Endothelial cell of umbilical vein (primary cell): ENCODE data around the gene RAP1GDS1. TPM values are rescaled to one million over a fixed set of nuclear protein-coding genes. Genes with fewer than 3 reads are reported as not detected.

Experiments used
- BruUV-seq: library from RNA; stranded (reverse); fragments of 400-500 nt; replicated peaks from 2 replicates; lab custom pipeline; 2021; lab: Mats Ljungman, UMichigan
- CTCF ChIA-PET: fragments of 300-600, 350-600 bp; sonication (Branson Sonifier 250); formaldehyde crosslinking; loops from one replicate; lab custom pipeline; 2021; ENCODE audit warnings: antibody characterized with exemption, inconsistent platforms; lab: Charles Lee
- POLR2A ChIA-PET: fragments of 300-600, 350-600 bp; sonication (Branson Sonifier 250); formaldehyde crosslinking; loops from one replicate; lab custom pipeline; 2021; ENCODE audit warnings: antibody characterized with exemption, inconsistent platforms; lab: Charles Lee
- DNase-seq: peaks from one replicate; pipeline ENCODE4 v3.0.0-alpha.2; 2011; ENCODE audit warnings: low read depth, low spot score
- FAIRE-seq: peaks from 2 replicates; lab custom pipeline; 2011; peaks lifted over from hg19 to GRCh38; lab: Jason Lieb, UNC
- H2AFZ ChIP-seq: 2 replicates; pipeline ENCODE4 v1.6.0; 2012; ENCODE audit warnings: low read depth, low read length, control low read depth, inconsistent platforms
- H3K27ac ChIP-seq: 2 replicates; pipeline ENCODE4 v1.5.1; 2011; ENCODE audit warnings: low read depth, mild to moderate bottlenecking, control low read depth, low read length, moderate library complexity; ENCODE audit not compliant: insufficient read depth
- H3K27me3 ChIP-seq, 2 experiments: 2 replicates each; pipeline versions ENCODE4 v1.6.0 to v1.6.1; 2011; ENCODE audit warnings: low read length in 2 of 2, mixed read lengths in 1 of 2; ENCODE audit not compliant: control insufficient read depth in 2 of 2, insufficient read depth in 2 of 2
- H3K36me3 ChIP-seq, 2 experiments: 2 replicates in 1 of 2; 3 replicates in 1 of 2; pipeline ENCODE4 v1.5.1; 2011; ENCODE audit warnings: low read length in 2 of 2, mild to moderate bottlenecking in 1 of 2, moderate library complexity in 1 of 2; ENCODE audit not compliant: control insufficient read depth in 2 of 2, insufficient read depth in 2 of 2; ENCODE audit errors: extremely low read depth in 1 of 2
- H3K4me1 ChIP-seq: 3 replicates; pipeline ENCODE4 v1.5.1; 2011; ENCODE audit warnings: mild to moderate bottlenecking, low read length; ENCODE audit not compliant: control insufficient read depth, insufficient read depth; ENCODE audit errors: extremely low read depth
- H3K4me2 ChIP-seq: 2 replicates; pipeline ENCODE4 v1.6.1; 2011; ENCODE audit warnings: low read length, control low read depth, mixed read lengths; ENCODE audit not compliant: insufficient read depth
- H3K4me3 ChIP-seq, 3 experiments: fragments of 200-600 bp in 1 of 3; sonication (generic), shearing (Covaris generic) in 1 of 3; replicated peaks in 1 of 3; 2 replicates each; pipeline ENCODE4 v1.5.1; 2011 to 2016; ENCODE audit warnings: control low read depth in 3 of 3, low read length in 3 of 3, mild to moderate bottlenecking in 2 of 3, inconsistent platforms in 1 of 3, low read depth in 1 of 3, moderate library complexity in 1 of 3; ENCODE audit not compliant: insufficient read depth in 1 of 3
- H3K79me2 ChIP-seq: 2 replicates; pipeline ENCODE4 v1.6.0; 2012; ENCODE audit warnings: low read length, inconsistent platforms; ENCODE audit not compliant: control insufficient read depth, insufficient read depth
- H3K9ac ChIP-seq: replicated peaks from 2 replicates; pipeline ENCODE3; 2011; ENCODE audit warnings: low read length, control low read depth; ENCODE audit not compliant: insufficient read depth; ENCODE audit errors: extremely low read depth
- H3K9me1 ChIP-seq: replicated peaks from 3 replicates; pipeline ENCODE4 v1.6.0; 2011; ENCODE audit warnings: mild to moderate bottlenecking, low read length; ENCODE audit not compliant: control insufficient read depth, insufficient read depth; ENCODE audit errors: extremely low read depth
- H3K9me3 ChIP-seq: replicated peaks from 2 replicates; pipeline ENCODE4 v1.5.1; 2012; ENCODE audit warnings: low read length, inconsistent platforms; ENCODE audit not compliant: control insufficient read depth, insufficient read depth
- H4K20me1 ChIP-seq: replicated peaks from 2 replicates; pipeline ENCODE3; 2011; ENCODE audit warnings: mild to moderate bottlenecking, low read length; ENCODE audit not compliant: control insufficient read depth, insufficient read depth; ENCODE audit errors: extremely low read depth
- GATA2 ChIP-seq: IDR thresholded peaks from 2 replicates; pipeline ENCODE4 v1.7.0; 2011; ENCODE audit warnings: low read depth, mild to moderate bottlenecking, moderate library complexity, mixed read lengths, low read length; ENCODE audit not compliant: insufficient read length, insufficient read depth
- POLR2A ChIP-seq: IDR thresholded peaks from 2 replicates; pipeline ENCODE4 v1.6.1; 2012; ENCODE audit warnings: low read depth, mild to moderate bottlenecking, control low read depth, low read length
- POLR2AphosphoS5 ChIP-seq: IDR thresholded peaks from 2 replicates; pipeline ENCODE4 v1.6.1; 2012; ENCODE audit warnings: low read depth, mild to moderate bottlenecking, control low read depth, low read length, moderate library complexity; ENCODE audit not compliant: insufficient read depth
- dilution Hi-C: fragments of 300-500 bp; cut with MboI; formaldehyde crosslinking; loops from one replicate; pipeline ENCODE4 v1.15.0; 2019; ENCODE audit warnings: low sequenced_read_pairs; ENCODE audit not compliant: extremely low pct_ligation_motif_present
- intact Hi-C: fragments of 100-400 bp; cut with micrococcal nuclease; formaldehyde crosslinking; loops from one replicate; pipeline ENCODE4 v1.10.0; 2022
- polyA plus RNA-seq, 4 experiments: library from polyadenylated mRNA; depleted of rRNA in 3 of 4; stranded (reverse) in 3 of 4; unstranded in 1 of 4; fragments of >200 nt; gene quantifications; 2 replicates each; pipeline versions ENCODE4 v1.2.1 to v1.2.3, GENCODE V29; 2011 to 2012; ENCODE audit warnings: missing spikeins in 1 of 4
- total RNA-seq: library from RNA; stranded (reverse); gene quantifications from 2 replicates; pipeline ENCODE4 v1.2.3, GENCODE V29; 2021

Gene RAP1GDS1
- total and polyA plus RNA-seq, 2 donors (not counting 3 experiments of a cell fraction or from before 2014, with no cell fraction given), result 17.6 to 52.8 TPM

DNA sequence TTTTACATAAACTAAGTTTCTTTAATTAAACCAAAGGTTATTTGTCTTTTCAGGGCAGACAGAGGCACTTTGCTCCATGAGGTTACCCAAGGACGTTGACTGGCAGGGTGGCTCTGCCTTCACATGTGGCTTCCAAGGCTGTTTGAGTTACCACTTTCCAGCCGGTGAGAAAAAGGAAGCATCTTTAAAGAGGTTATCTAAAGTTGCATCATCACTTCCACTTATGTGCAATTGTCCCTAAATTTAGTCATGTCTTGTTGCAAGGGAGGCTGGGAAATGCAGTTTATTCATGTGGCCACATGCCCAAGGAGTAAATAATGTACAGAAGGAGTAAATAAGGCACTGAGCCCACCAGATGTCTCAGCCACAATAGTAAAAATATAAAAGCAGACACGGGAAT is 29.0 kb upstream of the RAP1GDS1 start:
- no peak for FAIRE-seq
- Histone ChIP-seq H3K27me3 (peaks cover 0 to under 1% of the 10 kb centered on the region in 2 experiments), H3K9me1 (no peaks in the 10 kb centered on the region), H3K79me2 (no peaks in the 10 kb centered on the region), H2AFZ (no peak overlapping the region), H3K27ac (no peak overlapping the region), H3K4me2 (no peak overlapping the region), H3K9ac (no peak overlapping the region), H3K36me3 (no peaks in the 10 kb centered on the region), H3K4me3 (no peak overlapping the region), H3K4me1 (no peaks in the 10 kb centered on the region), H4K20me1 (no peaks in the 10 kb centered on the region), H3K9me3 (no peaks in the 10 kb centered on the region)
- ChIA-PET POLR2A (no interaction called here), CTCF (no interaction called here)
- no TSS peak for BruUV-seq
- peak; percentile 4 for DNase-seq
- TF ChIP-seq POLR2AphosphoS5 (no peak), POLR2A (no peak)
- dilution Hi-C loops, result no loop called here
- intact Hi-C loops, result no loop called here

DNA sequence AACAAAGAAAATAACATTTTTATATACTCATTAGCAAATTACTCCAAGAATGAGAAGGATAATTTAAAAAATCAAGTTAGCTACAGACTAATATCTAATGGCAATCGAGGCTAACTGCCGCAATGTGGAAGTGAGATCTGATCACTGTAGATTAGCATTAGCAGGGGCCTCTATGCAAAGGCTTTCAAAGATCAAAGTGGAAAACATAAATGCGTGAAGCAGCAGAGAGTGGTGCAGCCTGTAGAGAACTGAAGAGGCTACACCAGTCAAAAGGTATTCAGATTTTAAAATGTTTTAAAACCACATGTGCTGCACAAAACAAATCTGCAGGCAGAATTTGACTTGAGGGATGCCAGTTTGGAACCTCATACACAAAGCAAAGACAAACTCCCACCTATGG is 24.0 kb upstream of the RAP1GDS1 start:
- dilution Hi-C loops, result no loop called here

More for the DNA sequence above, 24.0 kb upstream of the RAP1GDS1 start:
- CTCF ChIA-PET, result no interaction called here
- Histone ChIP-seq H3K4me2 (no peak overlapping the region), H3K27me3 (peaks cover 0 to 9% of the 10 kb centered on the region in 2 experiments), H3K9ac (no peak overlapping the region), H4K20me1 (no peaks in the 10 kb centered on the region), H3K36me3 (no peaks in the 10 kb centered on the region), H3K27ac (no peak overlapping the region), H3K79me2 (no peaks in the 10 kb centered on the region), H3K4me3 (no peak overlapping the region), H3K9me3 (no peaks in the 10 kb centered on the region), H3K9me1 (no peaks in the 10 kb centered on the region), H3K4me1 (no peaks in the 10 kb centered on the region), H2AFZ (no peak overlapping the region)
- BruUV-seq, result no TSS peak
- no peak for FAIRE-seq
- POLR2A ChIA-PET, result no interaction called here
- TF ChIP-seq GATA2, result no peak
- no peak for TF ChIP-seq POLR2A
- intact Hi-C loops, result no loop called here
- DNase-seq, result no peak
